MM.1S (cell line): ENCODE data around the gene CLCC1.

Experiments
- EZH2 ChIP-seq: fragments of 300-600 bp; sonication (generic); optimal IDR thresholded peaks from 2 replicates; pipeline ENCODE3; 2017; ENCODE audit warnings: low read depth, mild to moderate bottlenecking, antibody characterized with exemption, low read length, mixed read lengths
- TF ChIP-seq, protein P1 (sequence below): fragments of 300-600 bp; sonication (generic); IDR thresholded peaks from 2 replicates; pipeline ENCODE4 v1.5.1; 2016; ENCODE audit warnings: antibody characterized with exemption, low read length, mixed read lengths

DNA sequence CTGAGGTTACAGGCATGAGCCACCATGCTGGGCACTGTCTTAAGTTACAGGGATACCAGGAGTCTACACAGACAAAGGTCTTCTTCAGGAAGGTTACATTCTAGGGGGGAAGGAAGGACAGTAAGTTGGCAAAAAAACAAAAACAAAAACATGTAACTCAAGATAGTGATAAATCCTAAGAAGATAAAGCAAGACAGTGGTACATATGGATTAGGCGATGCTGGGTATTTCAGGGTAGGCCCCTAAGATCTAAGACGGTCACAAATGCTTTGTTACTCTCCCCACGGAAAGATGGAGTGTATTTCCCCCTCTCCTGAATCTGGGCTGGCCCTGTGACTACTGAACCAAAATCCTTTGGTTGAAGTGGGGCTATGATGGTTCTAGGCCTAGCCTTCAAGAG, 8.2 kb downstream of the CLCC1 start:
- TF ChIP-seq EZH2, result no peak
- TF ChIP-seq, protein P1, sequence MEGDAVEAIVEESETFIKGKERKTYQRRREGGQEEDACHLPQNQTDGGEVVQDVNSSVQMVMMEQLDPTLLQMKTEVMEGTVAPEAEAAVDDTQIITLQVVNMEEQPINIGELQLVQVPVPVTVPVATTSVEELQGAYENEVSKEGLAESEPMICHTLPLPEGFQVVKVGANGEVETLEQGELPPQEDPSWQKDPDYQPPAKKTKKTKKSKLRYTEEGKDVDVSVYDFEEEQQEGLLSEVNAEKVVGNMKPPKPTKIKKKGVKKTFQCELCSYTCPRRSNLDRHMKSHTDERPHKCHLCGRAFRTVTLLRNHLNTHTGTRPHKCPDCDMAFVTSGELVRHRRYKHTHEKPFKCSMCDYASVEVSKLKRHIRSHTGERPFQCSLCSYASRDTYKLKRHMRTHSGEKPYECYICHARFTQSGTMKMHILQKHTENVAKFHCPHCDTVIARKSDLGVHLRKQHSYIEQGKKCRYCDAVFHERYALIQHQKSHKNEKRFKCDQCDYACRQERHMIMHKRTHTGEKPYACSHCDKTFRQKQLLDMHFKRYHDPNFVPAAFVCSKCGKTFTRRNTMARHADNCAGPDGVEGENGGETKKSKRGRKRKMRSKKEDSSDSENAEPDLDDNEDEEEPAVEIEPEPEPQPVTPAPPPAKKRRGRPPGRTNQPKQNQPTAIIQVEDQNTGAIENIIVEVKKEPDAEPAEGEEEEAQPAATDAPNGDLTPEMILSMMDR, result no peak
